Neural crest cell (in vitro differentiated cells): ENCODE data around the gene DNAL4. TPM values are rescaled to one million over a fixed set of nuclear protein-coding genes. Genes with fewer than 3 reads are reported as not detected.

ENCODE experiments used
- DNase-seq: peaks from one replicate; pipeline ENCODE4 v3.0.0; 2021; ENCODE audit warnings: low read depth, mixed read lengths, low spot score
- H3K27ac Mint-ChIP-seq: one replicate; pipeline ENCODE4 v1.8.0; 2021; ENCODE audit warnings: mild to moderate bottlenecking, mixed read lengths; ENCODE audit not compliant: unreplicated experiment
- H3K27me3 Mint-ChIP-seq: 2 replicates; pipeline ENCODE4 v1.8.0; 2021; ENCODE audit warnings: low read depth, mild to moderate bottlenecking, mixed read lengths
- H3K36me3 Mint-ChIP-seq: 2 replicates; pipeline ENCODE4 v1.8.0; 2021; ENCODE audit warnings: low read depth, mild to moderate bottlenecking, mixed read lengths
- H3K4me1 Mint-ChIP-seq: 2 replicates; pipeline ENCODE4 v1.8.0; 2021; ENCODE audit warnings: mixed read lengths
- H3K4me3 Mint-ChIP-seq: one replicate; pipeline ENCODE4 v1.8.0; 2021; ENCODE audit warnings: mild to moderate bottlenecking, mixed read lengths
- H3K9me3 Mint-ChIP-seq: 2 replicates; pipeline ENCODE4 v1.8.0; 2021; ENCODE audit warnings: mixed read lengths
- total RNA-seq: library from RNA; stranded (reverse); gene quantifications from 2 replicates; pipeline ENCODE4 v1.2.1, GENCODE V29; 2021
- TF ChIP-seq, protein P1 (sequence below): fragments of 200-600 bp; sonication (generic); conservative IDR thresholded peaks from 2 replicates; pipeline ENCODE4 v1.5.0; 2021; ENCODE audit warnings: antibody characterized with exemption, mild to moderate bottlenecking

Gene DNAL4
- total RNA-seq, 1 donor from 2014 or later = 18.9 TPM

DNA sequence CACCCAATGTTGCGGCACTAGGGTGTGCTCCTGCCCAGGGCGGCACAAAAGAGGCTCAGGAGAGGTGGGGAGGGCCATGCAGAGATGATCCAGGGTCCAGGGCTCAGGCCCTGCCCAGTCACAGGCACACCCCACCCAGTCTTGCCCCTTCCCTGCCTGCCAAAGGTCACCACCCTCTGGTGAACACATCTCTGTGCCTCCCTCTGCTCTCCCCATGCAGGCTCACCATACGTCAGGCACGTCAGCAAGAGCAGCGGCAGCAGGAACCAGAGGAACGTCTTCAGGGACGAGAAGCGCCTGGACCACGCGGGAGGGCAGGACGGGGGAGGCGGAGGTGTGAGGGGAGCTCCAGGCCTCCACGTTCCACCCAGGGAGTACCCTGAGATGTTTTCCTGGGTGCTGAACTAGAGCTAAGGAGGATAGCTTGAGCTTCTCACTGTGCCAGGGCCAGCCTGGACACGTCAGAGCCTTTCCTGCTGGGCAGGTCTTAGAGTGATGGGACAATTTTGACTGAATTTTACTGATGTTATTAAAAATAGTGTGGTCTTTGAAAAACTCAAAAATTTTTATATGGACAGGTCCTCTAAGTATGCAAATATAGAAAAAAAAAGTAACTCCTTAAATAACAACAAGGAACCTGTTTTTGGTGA, 45.3 kb downstream of the DNAL4 start:
- Mint-ChIP-seq H3K9me3 (no peaks in the 10 kb centered on the region), H3K4me1 (peaks cover 2% of the 10 kb centered on the region), H3K27me3 (no peaks in the 10 kb centered on the region), H3K27ac (no peak overlapping the region), H3K4me3 (no peak overlapping the region), H3K36me3 (no peaks in the 10 kb centered on the region)
- TF ChIP-seq, protein P1, sequence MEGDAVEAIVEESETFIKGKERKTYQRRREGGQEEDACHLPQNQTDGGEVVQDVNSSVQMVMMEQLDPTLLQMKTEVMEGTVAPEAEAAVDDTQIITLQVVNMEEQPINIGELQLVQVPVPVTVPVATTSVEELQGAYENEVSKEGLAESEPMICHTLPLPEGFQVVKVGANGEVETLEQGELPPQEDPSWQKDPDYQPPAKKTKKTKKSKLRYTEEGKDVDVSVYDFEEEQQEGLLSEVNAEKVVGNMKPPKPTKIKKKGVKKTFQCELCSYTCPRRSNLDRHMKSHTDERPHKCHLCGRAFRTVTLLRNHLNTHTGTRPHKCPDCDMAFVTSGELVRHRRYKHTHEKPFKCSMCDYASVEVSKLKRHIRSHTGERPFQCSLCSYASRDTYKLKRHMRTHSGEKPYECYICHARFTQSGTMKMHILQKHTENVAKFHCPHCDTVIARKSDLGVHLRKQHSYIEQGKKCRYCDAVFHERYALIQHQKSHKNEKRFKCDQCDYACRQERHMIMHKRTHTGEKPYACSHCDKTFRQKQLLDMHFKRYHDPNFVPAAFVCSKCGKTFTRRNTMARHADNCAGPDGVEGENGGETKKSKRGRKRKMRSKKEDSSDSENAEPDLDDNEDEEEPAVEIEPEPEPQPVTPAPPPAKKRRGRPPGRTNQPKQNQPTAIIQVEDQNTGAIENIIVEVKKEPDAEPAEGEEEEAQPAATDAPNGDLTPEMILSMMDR = no peak
- DNase-seq = no peak

DNA sequence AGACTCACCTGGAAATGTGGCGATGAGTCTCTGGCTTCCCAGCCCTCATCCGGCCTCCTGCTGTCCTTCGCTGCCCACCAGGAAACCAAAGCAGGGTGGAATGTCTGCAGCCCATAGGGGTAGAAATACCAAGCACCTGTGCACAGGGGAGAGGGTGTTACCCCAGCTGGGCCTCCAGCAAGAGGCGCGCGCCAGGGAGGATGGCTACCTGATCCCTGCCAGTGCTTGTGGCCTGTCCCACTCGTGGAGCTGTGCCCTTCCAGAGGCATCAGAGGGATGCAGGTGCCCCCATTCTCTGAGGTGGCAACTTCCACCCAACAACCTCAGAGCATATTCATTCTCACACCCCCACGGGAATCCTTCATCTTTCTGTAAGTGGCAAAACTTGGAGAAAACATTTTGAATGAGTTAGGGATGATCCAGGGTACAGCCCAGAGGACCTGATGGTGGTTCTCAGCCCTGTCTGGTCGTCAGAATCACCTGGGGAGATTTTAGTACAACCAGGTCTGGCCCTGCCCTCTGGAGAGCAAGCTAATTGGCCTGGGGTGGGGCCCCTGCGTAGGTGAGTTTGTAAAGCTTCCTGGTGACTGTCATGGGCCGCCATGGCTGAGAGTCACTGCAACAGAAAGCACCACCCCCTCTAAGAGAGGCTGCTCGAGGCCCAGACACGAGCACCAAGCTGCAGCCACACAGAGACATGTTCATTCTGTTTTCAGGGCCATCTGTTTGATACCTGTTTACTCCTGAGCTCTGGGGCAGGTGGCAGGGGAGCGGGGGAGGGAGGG, 48.1 kb downstream of the DNAL4 start:
- H3K36me3 Mint-ChIP-seq = no peaks in the 10 kb centered on the region
- H3K9me3 Mint-ChIP-seq = no peaks in the 10 kb centered on the region
- no peak overlapping the region for H3K4me3 Mint-ChIP-seq
- DNase-seq = no peak
- no peak overlapping the region for H3K27ac Mint-ChIP-seq
- no peaks in the 10 kb centered on the region for H3K27me3 Mint-ChIP-seq
- TF ChIP-seq, protein P1 = no peak
- no peaks in the 10 kb centered on the region for H3K4me1 Mint-ChIP-seq

DNA sequence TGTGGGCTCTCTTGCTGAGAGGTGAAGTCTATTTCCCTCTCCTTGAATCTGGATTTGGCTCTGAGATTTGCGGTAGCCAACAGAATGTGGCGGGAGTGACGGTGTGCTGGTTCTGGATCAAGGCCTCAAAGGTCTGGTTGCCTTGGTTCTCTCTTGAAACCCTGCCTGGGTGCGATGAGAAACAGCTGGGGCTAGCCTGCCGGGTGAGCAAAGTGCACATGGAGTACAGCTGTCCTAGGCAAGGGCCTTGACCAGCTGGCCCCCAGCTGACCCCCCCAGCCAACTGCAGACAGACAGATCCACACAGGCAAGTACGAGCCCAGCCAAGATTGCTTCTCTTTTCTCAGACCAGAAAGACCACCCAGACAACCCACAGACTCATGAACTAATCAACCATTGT, 49.0 kb downstream of the DNAL4 start:
- Mint-ChIP-seq H3K9me3 (no peaks in the 10 kb centered on the region), H3K4me1 (no peaks in the 10 kb centered on the region), H3K27me3 (no peaks in the 10 kb centered on the region), H3K4me3 (no peak overlapping the region), H3K27ac (peak overlapping the region; percentile 62), H3K36me3 (no peaks in the 10 kb centered on the region)
- TF ChIP-seq, protein P1 = no peak
- no peak for DNase-seq

DNA sequence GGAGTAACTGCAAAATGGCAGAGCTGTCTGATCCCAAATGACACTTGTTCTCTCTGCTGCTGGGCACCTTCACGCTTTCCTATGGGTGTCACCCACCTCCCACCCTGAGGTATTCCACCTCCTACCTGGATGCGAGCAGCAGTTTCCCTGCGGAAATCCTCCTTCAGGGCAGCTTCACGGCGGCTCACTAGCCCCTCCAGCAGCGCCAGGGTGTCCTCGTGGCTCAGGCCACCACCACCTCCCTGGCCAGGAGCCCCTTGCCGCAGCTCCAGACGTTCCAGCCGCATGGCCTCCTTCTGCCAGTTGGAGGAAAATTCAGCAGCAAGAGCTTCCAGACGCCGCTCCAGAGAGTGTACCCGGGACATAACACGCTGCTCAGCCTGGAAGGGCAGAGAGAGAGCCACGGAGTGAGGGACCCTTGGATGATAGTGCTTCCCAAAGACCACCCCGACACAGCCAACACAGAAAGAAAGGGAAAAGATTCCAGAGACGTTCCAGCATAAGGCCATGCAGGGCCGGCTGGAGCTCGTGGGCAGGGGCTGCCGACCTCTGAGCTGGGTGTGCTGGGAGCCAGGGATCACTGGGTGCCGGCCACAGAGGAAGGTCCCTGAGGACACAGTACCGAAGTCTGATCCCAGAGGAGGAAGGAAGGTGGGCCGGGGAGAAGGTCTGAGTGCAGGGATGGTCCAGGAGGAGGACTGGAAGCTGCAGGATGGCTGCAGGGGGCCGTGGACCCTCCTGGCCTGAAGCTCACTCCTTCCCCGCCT, 51.6 kb downstream of the DNAL4 start:
- H3K9me3 Mint-ChIP-seq = no peaks in the 10 kb centered on the region
- H3K4me1 Mint-ChIP-seq = no peaks in the 10 kb centered on the region
- H3K36me3 Mint-ChIP-seq = peaks cover 2% of the 10 kb centered on the region
- H3K4me3 Mint-ChIP-seq = no peak overlapping the region
- TF ChIP-seq, protein P1 = no peak
- no peak for DNase-seq
- H3K27me3 Mint-ChIP-seq = no peaks in the 10 kb centered on the region
- no peak overlapping the region for H3K27ac Mint-ChIP-seq

DNA sequence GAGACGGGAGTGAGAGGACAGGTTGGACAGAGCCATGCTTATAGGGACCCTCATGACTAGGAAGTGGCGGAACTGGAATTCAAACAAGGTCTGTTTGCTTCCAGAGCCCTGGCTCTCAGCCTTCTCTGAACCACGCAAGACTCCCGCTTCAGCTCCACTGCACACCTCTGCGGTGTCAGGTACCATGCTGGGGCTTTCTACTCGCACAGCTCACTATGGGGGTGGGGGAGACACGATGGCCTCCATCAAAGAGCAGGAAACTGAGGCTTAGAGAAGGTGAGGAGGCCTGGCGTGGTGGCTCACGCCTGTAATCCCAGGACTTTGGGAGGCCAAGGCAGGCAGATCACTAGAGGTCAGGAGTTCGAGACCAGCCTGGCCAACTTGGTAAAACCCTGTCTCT, 52.4 kb downstream of the DNAL4 start:
- DNase-seq = no peak
- H3K9me3 Mint-ChIP-seq = no peaks in the 10 kb centered on the region
- H3K36me3 Mint-ChIP-seq = peaks cover 7% of the 10 kb centered on the region
- H3K4me1 Mint-ChIP-seq = no peaks in the 10 kb centered on the region
- TF ChIP-seq, protein P1 = no peak
- H3K4me3 Mint-ChIP-seq = no peak overlapping the region
- H3K27me3 Mint-ChIP-seq = no peaks in the 10 kb centered on the region
- H3K27ac Mint-ChIP-seq = no peak overlapping the region
